Activated CD8-positive, alpha-beta T cell treated with anti-CD3 and anti-CD28 coated beads for 36 hours (primary cell): ENCODE data around the gene MMP28. TPM values are rescaled to one million over a fixed set of nuclear protein-coding genes. Genes with fewer than 3 reads are reported as not detected.

Experiments
- ATAC-seq: fragments of 200-7000 bp; cut with Tn5 transposase; one replicate; pipeline ENCODE4 v1.10.0; 2021; ENCODE audit warnings: mild to moderate bottlenecking, moderate library complexity
- CTCF ChIA-PET: fragments of 350-600 bp; sonication (Branson Sonifier 250); formaldehyde crosslinking; loops from one replicate; lab custom pipeline; 2021; ENCODE audit warnings: antibody characterized with exemption; lab: Charles Lee
- POLR2A ChIA-PET: fragments of 350-600 bp; sonication (Branson Sonifier 250); formaldehyde crosslinking; loops from one replicate; lab custom pipeline; 2021; ENCODE audit warnings: antibody characterized with exemption; lab: Charles Lee
- DNase-seq: peaks from one replicate; pipeline ENCODE4 v3.0.0-alpha.2; 2020
- H3K27ac Mint-ChIP-seq: one replicate; pipeline ENCODE4 v1.8.0; 2021; ENCODE audit warnings: mild to moderate bottlenecking, mixed read lengths
- H3K27me3 Mint-ChIP-seq: one replicate; pipeline ENCODE4 v1.8.0; 2021; ENCODE audit warnings: mixed read lengths
- H3K36me3 Mint-ChIP-seq: one replicate; pipeline ENCODE4 v1.8.0; 2021; ENCODE audit warnings: low read depth, mixed read lengths
- H3K4me1 Mint-ChIP-seq: one replicate; pipeline ENCODE4 v1.8.0; 2021; ENCODE audit warnings: low read depth, mixed read lengths
- H3K4me3 Mint-ChIP-seq: one replicate; pipeline ENCODE4 v1.8.0; 2021; ENCODE audit warnings: mild to moderate bottlenecking, moderate library complexity, mixed read lengths
- H3K9me3 Mint-ChIP-seq: one replicate; pipeline ENCODE4 v1.8.0; 2021; ENCODE audit warnings: mixed read lengths
- CTCF ChIP-seq: fragments of 200-600 bp; IDR thresholded peaks from one replicate; pipeline ENCODE4 v1.8.0; 2022; ENCODE audit warnings: antibody characterized with exemption, mild to moderate bottlenecking
- intact Hi-C: fragments of 100-400 bp; cut with micrococcal nuclease; formaldehyde crosslinking; loops from one replicate; pipeline ENCODE4 v1.10.0; 2022
- total RNA-seq, 2 experiments: library from RNA; stranded (reverse); gene quantifications; one replicate each; pipeline ENCODE4 v1.2.3, GENCODE V29; 2021

Gene MMP28
- total RNA-seq, 2 experiments from 2014 or later = 0.41 TPM; not detected in 1

- intact Hi-C loops = loop anchor here (5.0 to 10.0 kb wide), 2 partner anchors 134 to 571 kb away; no protein-coding TSS in a partner anchor
- Mint-ChIP-seq H3K4me3 (no peak overlapping the region), H3K4me1 (peaks cover 38% of the 10 kb centered on the region), H3K36me3 (no peaks in the 10 kb centered on the region), H3K27ac (no peak overlapping the region), H3K9me3 (no peaks in the 10 kb centered on the region), H3K27me3 (peaks cover 48% of the 10 kb centered on the region)
- no peak for DNase-seq
- ATAC-seq = no peak
- POLR2A ChIA-PET = no interaction called here
- CTCF ChIA-PET = interaction anchor here (1.0 to 7.4 kb wide), 7 partner anchors 13 to 573 kb away, joined by 3 to 121 read pairs (median 24); partner anchors contain the start of genes C17orf50 and RASL10B
- TF ChIP-seq CTCF = no peak
Measured at GRCh38 chr17:35745749-35746320, 49.6 kb downstream of the MMP28 start.

GRCh38 chr17:35745246-35745645, 50.2 kb downstream of the MMP28 start:
- POLR2A ChIA-PET = interaction anchor here (1.1 kb wide), 1 partner anchor 63 kb away, joined by 3 read pairs; no protein-coding TSS in a partner anchor

GRCh38 chr17:35744830-35745229, 50.6 kb downstream of the MMP28 start:
- DNase-seq = no peak
- Mint-ChIP-seq H3K27me3 (peaks cover 47% of the 10 kb centered on the region), H3K9me3 (no peaks in the 10 kb centered on the region), H3K4me1 (peaks cover 32% of the 10 kb centered on the region), H3K4me3 (no peak overlapping the region), H3K36me3 (no peaks in the 10 kb centered on the region), H3K27ac (no peak overlapping the region)
- no peak for ATAC-seq
- ChIA-PET POLR2A (interaction anchor here (1.1 kb wide), 1 partner anchor 64 kb away, joined by 3 read pairs; no protein-coding TSS in a partner anchor), CTCF (interaction anchor here (0.9 to 7.1 kb wide), 5 partner anchors 11 to 625 kb away, joined by 3 to 121 read pairs (median 4); partner anchors contain the start of gene RASL10B)
- intact Hi-C loops = loop anchor here (5.0 to 10.0 kb wide), 2 partner anchors 133 to 570 kb away; no protein-coding TSS in a partner anchor
- no peak for TF ChIP-seq CTCF

More at GRCh38 chr17:35745246-35745645, 50.2 kb downstream of the MMP28 start:
- Mint-ChIP-seq H3K4me3 (no peak overlapping the region), H3K27me3 (peaks cover 46% of the 10 kb centered on the region), H3K27ac (no peak overlapping the region), H3K9me3 (no peaks in the 10 kb centered on the region), H3K36me3 (no peaks in the 10 kb centered on the region), H3K4me1 (peaks cover 35% of the 10 kb centered on the region)
- TF ChIP-seq CTCF = no peak
- intact Hi-C loops = loop anchor here (5.0 to 10.0 kb wide), 2 partner anchors 133 to 570 kb away; no protein-coding TSS in a partner anchor
- ATAC-seq (no peak), DNase-seq (no peak)
- CTCF ChIA-PET = interaction anchor here (0.9 to 7.4 kb wide), 6 partner anchors 11 to 625 kb away, joined by 3 to 121 read pairs (median 4); partner anchors contain the start of gene RASL10B

GRCh38 chr17:35743626-35744328, 51.7 kb downstream of the MMP28 start:
- ChIA-PET CTCF (interaction anchor here (7.1 kb wide), 1 partner anchor 131 kb away, joined by 121 read pairs; no protein-coding TSS in a partner anchor), POLR2A (interaction anchor here (1.7 kb wide), 1 partner anchor 12 kb away, joined by 6 read pairs; the partner anchor contains the start of gene RASL10B)
- ATAC-seq (no peak), DNase-seq (peak; percentile 33)
- H3K9me3 Mint-ChIP-seq = no peaks in the 10 kb centered on the region
- H3K27ac Mint-ChIP-seq = no peak overlapping the region
- peaks cover 22% of the 10 kb centered on the region for H3K4me1 Mint-ChIP-seq
- H3K4me3 Mint-ChIP-seq = no peak overlapping the region
- H3K36me3 Mint-ChIP-seq = no peaks in the 10 kb centered on the region
- peaks cover 40% of the 10 kb centered on the region for H3K27me3 Mint-ChIP-seq
- intact Hi-C loops = loop anchor here (10.0 kb wide), 1 partner anchor 569 kb away; no protein-coding TSS in a partner anchor
- no peak for TF ChIP-seq CTCF
